H1 (cell line): ENCODE data around the gene CHCHD6. TPM values are rescaled to one million over a fixed set of nuclear protein-coding genes. Genes with fewer than 3 reads are reported as not detected.

Experiments
- ATF3 ChIP-seq: IDR thresholded peaks from 2 replicates; pipeline ENCODE4 v1.6.1; 2011; ENCODE audit warnings: low read depth, mild to moderate bottlenecking, low read length; ENCODE audit not compliant: insufficient read depth
- CBX5 ChIP-seq: fragments of 300-800, 300-1000 bp; sonication (generic); IDR thresholded peaks from 2 replicates; pipeline ENCODE4 v1.7.1; 2016; ENCODE audit warnings: antibody characterized with exemption, low read length, low read depth
- TBP ChIP-seq: IDR thresholded peaks from 2 replicates; pipeline ENCODE4 v1.6.1; 2011; ENCODE audit warnings: low read depth, low read length, improper control_type of control experiment
- polyA plus RNA-seq, 7 experiments: library from polyadenylated mRNA; depleted of rRNA in 3 of 7; stranded (reverse) in 5 of 7; unstranded in 2 of 7; fragments of >200 nt in 5 of 7; fragments of 200-250 nt in 2 of 7; gene quantifications; 1 replicate in 5 of 7; 2 replicates in 1 of 7; 4 replicates in 1 of 7; pipeline versions ENCODE4 v1.2.1 to v1.2.3, GENCODE V29; 2011 to 2013; ENCODE audit warnings: missing spikeins in 2 of 7, mixed read lengths in 2 of 7
- total RNA-seq: library from RNA; stranded (reverse); fragmentation: NEBNext Ultra II Directional; extraction: Animal tissue kit (Norgen Biotek cat#: 25700); gene quantifications from 2 replicates; pipeline ENCODE4 v1.2.1, GENCODE V29; 2021

CHCHD6 gene
- total and polyA plus RNA-seq, 2 of the 8 experiments (the other 6 are each of a cell fraction or from before 2014, with no cell fraction given), result 32.4 to 37.6 TPM

GRCh38 chr3:126713199-126713598, 9.2 kb downstream of the CHCHD6 start (continued):
- TF ChIP-seq TBP (no peak), CBX5 (no peak), ATF3 (no peak)
